H1 (cell line): ENCODE measurements around the gene AP1M2.

Source experiments
- ATF2 ChIP-seq: IDR thresholded peaks from 2 replicates; pipeline ENCODE4 v1.6.1; 2012; ENCODE audit warnings: low read length, inconsistent platforms
- CTCF ChIP-seq, 3 experiments: IDR thresholded peaks; 1 replicate in 2 of 3; 2 replicates in 1 of 3; pipeline versions ENCODE4 v1.5.1 to v1.6.1; 2011; ENCODE audit warnings: low read length in 3 of 3, mild to moderate bottlenecking in 3 of 3, inconsistent platforms in 2 of 3, low read depth in 1 of 3, moderate library complexity in 1 of 3; ENCODE audit not compliant: insufficient read depth in 1 of 3; ENCODE audit errors: control extremely low read depth in 1 of 3
- POLR2A ChIP-seq, 2 experiments: IDR thresholded peaks; 1 replicate in 1 of 2; 2 replicates in 1 of 2; pipeline ENCODE4 v1.6.1; 2011; ENCODE audit warnings: low read depth in 2 of 2, low read length in 2 of 2, mild to moderate bottlenecking in 2 of 2; ENCODE audit errors: control extremely low read depth in 1 of 2

- peak; percentile 45 to 58 (median 51) for TF ChIP-seq CTCF (IDR thresholded peaks at IDR 0.05; ENCODE audit: control extremely low read depth in 1 of 3, insufficient read depth in 1 of 3, low read depth in 1 of 3, low read length in 3 of 3)
- no peak for TF ChIP-seq POLR2A (IDR thresholded peaks at IDR 0.05; ENCODE audit: control extremely low read depth in 1 of 2, low read depth in 2 of 2, low read length in 2 of 2)
- TF ChIP-seq ATF2, result no peak
These were observed 35.3 kb downstream of the AP1M2 start for GRCh38 chr19:10551698-10552301.
